GM12878 (cell line): ENCODE results near the gene GCK. TPM values are rescaled to one million over a fixed set of nuclear protein-coding genes. Genes with fewer than 3 reads are reported as not detected.

ENCODE experiments used
- ATAC-seq: fragments of 200-7000 bp; cut with Tn5 transposase; 3 replicates; pipeline ENCODE4 v1.9.1; 2020; ENCODE audit warnings: mild to moderate bottlenecking, moderate library complexity
- BruUV-seq: library from RNA; stranded (reverse); fragments of 400-500 nt; replicated peaks from 2 replicates; lab custom pipeline; 2021; lab: Mats Ljungman, UMichigan
- CTCF ChIA-PET: fragments of 300-600 bp; sonication (Branson Sonifier 250); formaldehyde crosslinking; extraction: SDS; loops from one replicate; lab custom pipeline; 2021; ENCODE audit warnings: inconsistent platforms; lab: Yijun Ruan, JAX
- POLR2A ChIA-PET: fragments of 350-600 bp; formaldehyde crosslinking; extraction: SDS; loops from one replicate; lab custom pipeline; 2021; ENCODE audit warnings: inconsistent platforms; lab: Charles Lee
- RAD21 ChIA-PET: fragments of 300-600 bp; sonication (Branson Sonifier 250); formaldehyde crosslinking; loops from one replicate; lab custom pipeline; 2023; ENCODE audit warnings: antibody characterized with exemption; ENCODE audit not compliant: unreplicated experiment; lab: Charles Lee
- SMC1A ChIA-PET: fragments of 300-600 bp; sonication (Branson Sonifier 250); formaldehyde crosslinking; loops from one replicate; lab custom pipeline; 2023; ENCODE audit not compliant: unreplicated experiment, uncharacterized antibody; lab: Charles Lee
- DNase-seq: peaks from one replicate; pipeline ENCODE4 v3.0.0-alpha.2; 2011; ENCODE audit warnings: low read depth, low spot score
- FAIRE-seq: peaks from 3 replicates; lab custom pipeline; 2011; peaks lifted over from hg19 to GRCh38; lab: Jason Lieb, UNC
- H2AFZ ChIP-seq: 2 replicates; pipeline ENCODE4 v1.6.0; 2011; ENCODE audit warnings: low read depth, low read length, control low read depth; ENCODE audit not compliant: control insufficient read depth
- H3K27ac ChIP-seq: 2 replicates; pipeline ENCODE4 v1.5.1; 2011; ENCODE audit warnings: control low read depth; ENCODE audit not compliant: control insufficient read depth, insufficient read depth
- H3K27me3 ChIP-seq, 2 experiments: replicated peaks in 1 of 2; 2 replicates each; pipeline versions ENCODE4 v1.6.0 to v1.6.1; 2011; ENCODE audit warnings: low read length in 1 of 2; ENCODE audit not compliant: control insufficient read depth in 2 of 2, insufficient read depth in 2 of 2
- H3K36me3 ChIP-seq, 2 experiments: 2 replicates each; pipeline ENCODE4 v1.5.1; 2011; ENCODE audit warnings: low read length in 1 of 2; ENCODE audit not compliant: control insufficient read depth in 2 of 2, insufficient read depth in 2 of 2
- H3K4me1 ChIP-seq: 2 replicates; pipeline ENCODE4 v1.6.1; 2011; ENCODE audit warnings: mild to moderate bottlenecking, low read length, moderate library complexity, mixed read lengths; ENCODE audit not compliant: control insufficient read depth, insufficient read depth
- H3K4me2 ChIP-seq: 2 replicates; pipeline ENCODE4 v1.6.0; 2011; ENCODE audit warnings: control low read depth; ENCODE audit not compliant: control insufficient read depth, insufficient read depth
- H3K4me3 ChIP-seq: fragments of 200-600 bp; sonication (generic); 2 replicates; pipeline ENCODE4 v1.5.1; 2016
- H3K79me2 ChIP-seq: 2 replicates; pipeline ENCODE4 v1.6.0; 2011; ENCODE audit warnings: low read length; ENCODE audit not compliant: control insufficient read depth, insufficient read depth
- H3K9ac ChIP-seq: 2 replicates; pipeline ENCODE4 v1.8.0; 2011; ENCODE audit warnings: low read length, control low read depth, mixed read lengths; ENCODE audit not compliant: control insufficient read depth, insufficient read depth
- H3K9me3 ChIP-seq: replicated peaks from 3 replicates; pipeline ENCODE4 v1.5.1; 2011; ENCODE audit warnings: mild to moderate bottlenecking, low read length; ENCODE audit not compliant: control insufficient read depth, insufficient read depth
- H4K20me1 ChIP-seq: 2 replicates; pipeline ENCODE4 v1.6.0; 2011; ENCODE audit not compliant: control insufficient read depth, insufficient read depth
- BRCA1 ChIP-seq: IDR thresholded peaks from 2 replicates; pipeline ENCODE4 v1.6.1; 2011; ENCODE audit warnings: low read depth, low read length, improper control_type of control experiment
- MEF2B ChIP-seq: fragments of 450-650 bp; IDR thresholded peaks from 2 replicates; pipeline ENCODE4 v1.6.1; 2018; ENCODE audit warnings: mild to moderate bottlenecking, moderate library complexity; ENCODE audit not compliant: partially characterized antibody, poor library complexity, severe bottlenecking
- MTA2 ChIP-seq: fragments of 450-650 bp; IDR thresholded peaks from 2 replicates; pipeline ENCODE4 v1.6.1; 2016; ENCODE audit warnings: low read depth, mild to moderate bottlenecking, moderate library complexity
- MXI1 ChIP-seq: fragments of 150-350 bp; IDR thresholded peaks from 2 replicates; pipeline ENCODE4 v1.6.1; 2011; ENCODE audit warnings: low read depth, mild to moderate bottlenecking, inconsistent platforms, low read length, improper control_type of control experiment
- MYC ChIP-seq: IDR thresholded peaks from 2 replicates; pipeline ENCODE4 v1.6.1; 2011; ENCODE audit warnings: mild to moderate bottlenecking, low read length, moderate library complexity, inconsistent platforms; ENCODE audit not compliant: insufficient read depth, insufficient replicate concordance, insufficient read length, severe bottlenecking
- RAD21 ChIP-seq: IDR thresholded peaks from 2 replicates; pipeline ENCODE4 v1.6.1; 2011; ENCODE audit warnings: mild to moderate bottlenecking, low read depth, low read length, moderate library complexity; ENCODE audit not compliant: insufficient read depth
- RELA ChIP-seq: fragments of 450-650 bp; IDR thresholded peaks from 2 replicates; pipeline ENCODE4 v1.8.0; 2014; ENCODE audit warnings: borderline replicate concordance; ENCODE audit not compliant: partially characterized antibody
- RELB ChIP-seq: fragments of 450-650 bp; IDR thresholded peaks from 2 replicates; pipeline ENCODE4 v1.6.1; 2017; ENCODE audit warnings: low read depth, mild to moderate bottlenecking, moderate library complexity
- SIN3A ChIP-seq: IDR thresholded peaks from 2 replicates; pipeline ENCODE4 v1.6.1; 2012; ENCODE audit warnings: low read depth, low read length, improper control_type of control experiment
- SMAD5 ChIP-seq: IDR thresholded peaks from 2 replicates; pipeline ENCODE4 v1.6.1; 2016; ENCODE audit warnings: antibody characterized with exemption, low read depth
- TARDBP ChIP-seq: IDR thresholded peaks from 2 replicates; pipeline ENCODE4 v1.6.1; 2016; ENCODE audit warnings: borderline replicate concordance
- ZNF384 ChIP-seq: IDR thresholded peaks from 2 replicates; pipeline ENCODE4 v1.6.1; 2012; ENCODE audit warnings: low read depth, mild to moderate bottlenecking, low read length, improper control_type of control experiment, borderline replicate concordance
- ZNF622 ChIP-seq: fragments of 450-650 bp; IDR thresholded peaks from 2 replicates; pipeline ENCODE4 v1.6.1; 2017; ENCODE audit warnings: mild to moderate bottlenecking, inconsistent platforms
- WGBS: methylation state at CpG from one replicate; pipeline ENCODE4 v1.1.6; 2016; ENCODE audit warnings: low lambda C conversion rate; ENCODE audit not compliant: insufficient replicate concordance, insufficient coverage; ENCODE audit errors: missing lambda C conversion rate; 5-methylcytosine and 5-hydroxymethylcytosine counted together
- in situ Hi-C: fragments of 300-500 bp; cut with MboI; formaldehyde crosslinking; loops from 9 replicates; pipeline ENCODE4 v1.14.3; 2018; ENCODE audit warnings: mixed read lengths
- intact Hi-C: fragments of 100-400 bp; cut with micrococcal nuclease; formaldehyde crosslinking; loops from one replicate; pipeline ENCODE4 v1.14.2; 2022; ENCODE audit not compliant: unreplicated experiment
- polyA plus RNA-seq, 11 experiments: library from polyadenylated mRNA; depleted of rRNA in 4 of 11; unstranded in 6 of 11; stranded (reverse) in 5 of 11; fragments of >200 nt; fragmentation: Nextera tagmentation in 4 of 11; fragmentation: Illumina TruSeq in 1 of 11; extraction: Ambion mirVana in 4 of 11; extraction: Trizol in 1 of 11; gene quantifications; 1 replicate in 1 of 11; 2 replicates in 10 of 11; pipeline versions ENCODE4 v1.2.1 to v1.2.3, GENCODE V29; 2011 to 2016; ENCODE audit warnings: inconsistent platforms in 2 of 11, missing spikeins in 2 of 11, low read depth in 1 of 11
- total RNA-seq, 4 experiments: library from RNA; depleted of rRNA in 3 of 4; stranded (reverse); fragments of >200 nt in 3 of 4; fragmentation: Illumina TruSeq in 1 of 4; extraction: Trizol in 1 of 4; gene quantifications; 2 replicates each; pipeline versions ENCODE4 v1.2.1 to v1.2.3, GENCODE V29; 2013 to 2021
- TF ChIP-seq, protein P1 (sequence below): fragments of 450-650 bp; IDR thresholded peaks from 2 replicates; pipeline ENCODE4 v1.6.1; 2014; ENCODE audit warnings: mild to moderate bottlenecking

GCK gene
- total and polyA plus RNA-seq, 10 of the 15 experiments (the other 5 are each of a cell fraction or from before 2014, with no cell fraction given), result 0.06 to 0.16 TPM; not detected in 8

DNA sequence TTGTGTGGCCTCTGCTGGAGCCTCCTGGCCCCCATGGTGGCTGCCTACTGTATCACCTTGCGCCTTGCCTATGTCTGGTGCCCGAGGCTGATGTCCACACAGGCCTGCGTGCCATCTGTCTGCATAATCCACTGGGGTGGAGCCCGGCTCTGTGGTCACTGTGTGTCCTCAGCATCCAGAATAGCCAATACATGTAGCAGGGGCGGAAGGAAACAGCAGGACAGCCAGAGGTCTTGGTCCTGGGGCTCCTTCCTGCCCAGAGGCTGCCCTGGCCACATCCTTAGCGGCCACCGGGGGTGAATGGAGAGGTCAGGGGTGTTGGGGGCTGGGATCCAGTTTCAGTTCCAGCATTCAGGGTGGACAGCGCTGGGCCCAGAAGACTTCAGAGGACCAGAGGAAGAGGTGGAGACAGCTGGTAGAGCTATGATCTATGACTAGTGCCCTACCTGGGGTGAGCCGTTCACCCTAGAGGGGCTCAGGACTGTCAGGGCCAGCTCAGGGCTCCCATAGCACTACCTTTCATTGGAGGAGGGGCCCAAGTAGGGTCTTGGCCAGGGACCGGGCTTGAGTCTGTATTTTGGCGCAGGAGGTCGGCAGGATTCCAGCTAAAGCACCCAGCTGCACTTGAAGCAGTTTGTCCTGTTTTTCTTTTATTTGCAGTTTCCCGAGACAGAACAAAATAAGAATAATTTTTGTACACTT, 27.4 kb upstream of the GCK start:
- 58% methylated on average over 13 of the region's 13 CpGs for WGBS
- Histone ChIP-seq H3K4me3 (no peak overlapping the region), H3K9me3 (no peaks in the 10 kb centered on the region), H2AFZ (no peak overlapping the region), H3K4me1 (peaks cover 7% of the 10 kb centered on the region), H3K36me3 (peaks cover 7% of the 10 kb centered on the region in 2 experiments), H3K27me3 (no peaks in the 10 kb centered on the region), H3K4me2 (no peak overlapping the region), H4K20me1 (no peaks in the 10 kb centered on the region; the same call in 1 of the 2 replicates), H3K9ac (no peak overlapping the region), H3K27ac (no peak overlapping the region), H3K79me2 (no peaks in the 10 kb centered on the region)
- FAIRE-seq (no peak), DNase-seq (no peak), ATAC-seq (no peak)
- ChIA-PET POLR2A (no interaction called here), RAD21 (no interaction called here), SMC1A (no interaction called here), CTCF (interaction anchor here (0.6 kb wide), 1 partner anchor 167 kb away, joined by 3 read pairs; no protein-coding TSS in a partner anchor)
- in situ Hi-C loops (no loop called here), intact Hi-C loops (no loop called here)
- TF ChIP-seq SIN3A (no peak), BRCA1 (no peak), SMAD5 (no peak), MXI1 (no peak), MYC (no peak), RELA (no peak), TARDBP (no peak), MTA2 (no peak), ZNF384 (no peak), RAD21 (no peak), ZNF622 (no peak), RELB (no peak), MEF2B (no peak)
- TF ChIP-seq, protein P1, sequence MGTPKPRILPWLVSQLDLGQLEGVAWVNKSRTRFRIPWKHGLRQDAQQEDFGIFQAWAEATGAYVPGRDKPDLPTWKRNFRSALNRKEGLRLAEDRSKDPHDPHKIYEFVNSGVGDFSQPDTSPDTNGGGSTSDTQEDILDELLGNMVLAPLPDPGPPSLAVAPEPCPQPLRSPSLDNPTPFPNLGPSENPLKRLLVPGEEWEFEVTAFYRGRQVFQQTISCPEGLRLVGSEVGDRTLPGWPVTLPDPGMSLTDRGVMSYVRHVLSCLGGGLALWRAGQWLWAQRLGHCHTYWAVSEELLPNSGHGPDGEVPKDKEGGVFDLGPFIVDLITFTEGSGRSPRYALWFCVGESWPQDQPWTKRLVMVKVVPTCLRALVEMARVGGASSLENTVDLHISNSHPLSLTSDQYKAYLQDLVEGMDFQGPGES, result no peak
- no TSS peak for BruUV-seq
